ENCODE measurements around the gene PHOX2A.

The PHOX2A gene

DNA sequence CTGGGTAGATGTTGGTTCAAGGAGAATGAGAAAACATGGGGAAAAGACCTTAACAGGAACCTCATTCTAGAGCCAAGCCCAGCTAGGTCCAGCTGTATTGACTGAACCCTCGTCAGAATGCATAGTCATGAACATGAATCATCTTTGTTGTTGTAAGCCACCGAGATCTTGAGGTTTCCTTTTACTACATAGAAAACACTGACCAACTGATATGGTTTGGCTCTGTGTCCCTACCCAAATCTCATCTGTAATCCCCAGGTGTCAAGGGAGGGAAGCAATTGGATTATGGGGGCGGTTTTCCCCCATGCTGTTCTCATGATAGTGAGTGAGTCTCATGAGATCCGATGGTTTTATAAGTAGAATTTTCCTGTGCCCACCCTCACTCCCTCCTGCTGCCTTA is 19.4 kb upstream of the PHOX2A start:
- TF ChIP-seq, protein P1, sequence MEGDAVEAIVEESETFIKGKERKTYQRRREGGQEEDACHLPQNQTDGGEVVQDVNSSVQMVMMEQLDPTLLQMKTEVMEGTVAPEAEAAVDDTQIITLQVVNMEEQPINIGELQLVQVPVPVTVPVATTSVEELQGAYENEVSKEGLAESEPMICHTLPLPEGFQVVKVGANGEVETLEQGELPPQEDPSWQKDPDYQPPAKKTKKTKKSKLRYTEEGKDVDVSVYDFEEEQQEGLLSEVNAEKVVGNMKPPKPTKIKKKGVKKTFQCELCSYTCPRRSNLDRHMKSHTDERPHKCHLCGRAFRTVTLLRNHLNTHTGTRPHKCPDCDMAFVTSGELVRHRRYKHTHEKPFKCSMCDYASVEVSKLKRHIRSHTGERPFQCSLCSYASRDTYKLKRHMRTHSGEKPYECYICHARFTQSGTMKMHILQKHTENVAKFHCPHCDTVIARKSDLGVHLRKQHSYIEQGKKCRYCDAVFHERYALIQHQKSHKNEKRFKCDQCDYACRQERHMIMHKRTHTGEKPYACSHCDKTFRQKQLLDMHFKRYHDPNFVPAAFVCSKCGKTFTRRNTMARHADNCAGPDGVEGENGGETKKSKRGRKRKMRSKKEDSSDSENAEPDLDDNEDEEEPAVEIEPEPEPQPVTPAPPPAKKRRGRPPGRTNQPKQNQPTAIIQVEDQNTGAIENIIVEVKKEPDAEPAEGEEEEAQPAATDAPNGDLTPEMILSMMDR (IDR thresholded peaks at IDR 0.05; ENCODE audit: control insufficient read depth, extremely low read depth, insufficient read depth): no peak
- H3K4me3 ChIP-seq (ENCODE audit: low read depth, low read length): no peak overlapping the region
- no peak for DNase-seq (ENCODE audit: low read depth)

DNA sequence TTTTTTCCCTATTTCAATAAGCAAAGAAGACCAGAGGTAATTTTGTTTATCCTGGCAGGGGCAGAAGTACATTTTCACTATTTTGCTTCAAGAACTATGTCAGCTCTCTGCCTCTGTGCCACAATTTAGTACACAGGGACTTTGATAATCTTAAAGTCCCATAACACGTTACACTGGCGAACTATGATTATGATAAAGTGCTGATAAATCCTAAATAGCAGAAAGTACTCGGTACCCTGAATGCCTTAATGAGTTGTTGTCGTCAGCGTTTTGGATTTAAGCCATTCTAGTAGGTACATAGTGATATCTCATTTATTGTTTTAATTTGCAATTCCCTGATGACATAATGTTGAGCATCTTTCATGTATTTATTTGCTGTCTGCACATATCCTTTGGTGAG is 16.6 kb upstream of the PHOX2A start:
- H3K4me3 ChIP-seq (ENCODE audit: low read depth, low read length): no peak overlapping the region
- DNase-seq (ENCODE audit: low read depth): no peak
- TF ChIP-seq, protein P1 (IDR thresholded peaks at IDR 0.05; ENCODE audit: control insufficient read depth, extremely low read depth, insufficient read depth): no peak

- DNase-seq (ENCODE audit: low read depth): no peak
- no peak overlapping the region for H3K4me3 ChIP-seq (ENCODE audit: low read depth, low read length)
- TF ChIP-seq, protein P1 (IDR thresholded peaks at IDR 0.05; ENCODE audit: control insufficient read depth, extremely low read depth, insufficient read depth): no peak
Measured at GRCh38 chr11:72259490-72259889, 15.5 kb upstream of the PHOX2A start.

GRCh38 chr11:72257570-72257969 is 13.6 kb upstream of the PHOX2A start:
- TF ChIP-seq, protein P1 (IDR thresholded peaks at IDR 0.05; ENCODE audit: control insufficient read depth, extremely low read depth, insufficient read depth): no peak
- DNase-seq (ENCODE audit: low read depth): no peak
- no peak overlapping the region for H3K4me3 ChIP-seq (ENCODE audit: low read depth, low read length)

DNA sequence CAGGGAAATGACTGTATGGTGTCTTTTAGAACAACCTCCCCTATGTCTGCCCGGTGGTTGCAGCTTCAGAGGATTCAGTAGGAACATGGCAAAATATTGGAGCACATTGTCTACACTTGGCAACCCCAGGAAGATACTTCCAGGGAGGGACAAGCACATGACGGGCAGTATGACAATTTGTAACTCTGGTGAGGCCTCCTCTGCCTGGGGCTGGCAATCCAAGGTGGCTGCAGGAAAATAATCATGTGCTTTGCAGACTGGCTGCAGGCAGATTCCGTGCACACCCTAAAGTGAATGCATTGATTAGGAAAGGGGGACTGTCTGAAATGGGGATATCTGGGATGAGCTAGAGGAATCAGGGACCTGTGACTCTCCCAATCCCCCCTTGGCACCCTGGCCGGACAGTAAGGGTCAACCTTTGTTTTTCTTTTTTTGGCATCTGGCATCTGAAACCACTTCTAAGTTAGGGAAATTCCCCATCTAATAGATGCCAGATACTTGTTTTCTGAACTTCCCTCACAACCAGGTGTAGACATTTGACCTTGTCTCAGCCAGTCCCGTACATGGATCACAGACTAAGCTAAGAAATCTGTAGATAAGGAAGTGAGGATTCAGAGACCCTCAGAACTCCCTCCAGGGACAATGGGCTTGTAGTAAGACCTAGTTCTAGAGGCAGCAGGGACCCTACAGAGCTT is 10.5 kb upstream of the PHOX2A start:
- TF ChIP-seq, protein P1 (IDR thresholded peaks at IDR 0.05; ENCODE audit: control insufficient read depth, extremely low read depth, insufficient read depth): no peak
- no peak for DNase-seq (ENCODE audit: low read depth)
- H3K4me3 ChIP-seq (ENCODE audit: low read depth, low read length): no peak overlapping the region

GRCh38 chr11:72253392-72253791 is 9.4 kb upstream of the PHOX2A start:
- no peak for DNase-seq (ENCODE audit: low read depth)
- H3K4me3 ChIP-seq (ENCODE audit: low read depth, low read length): no peak overlapping the region
- TF ChIP-seq, protein P1 (IDR thresholded peaks at IDR 0.05; ENCODE audit: control insufficient read depth, extremely low read depth, insufficient read depth): no peak

- DNase-seq (ENCODE audit: low read depth): no peak
- no peak overlapping the region for H3K4me3 ChIP-seq (ENCODE audit: low read depth, low read length)
- TF ChIP-seq, protein P1 (IDR thresholded peaks at IDR 0.05; ENCODE audit: control insufficient read depth, extremely low read depth, insufficient read depth): no peak
Measured at GRCh38 chr11:72251614-72252013, 7.6 kb upstream of the PHOX2A start.

Data from LNCaP clone FGC (cell line).